GM23248 (cell line): ENCODE data around the gene HIP1. TPM values are rescaled to one million over a fixed set of nuclear protein-coding genes. Genes with fewer than 3 reads are reported as not detected.

Experiments used
- DNase-seq: peaks from one replicate; pipeline ENCODE4 v3.0.0-alpha.2; 2015
- H2AFZ ChIP-seq: fragments of 200-600 bp; sonication (generic); 2 replicates; pipeline ENCODE4 v1.6.1; 2016; ENCODE audit warnings: antibody characterized with exemption
- H3F3A ChIP-seq: fragments of 200-600 bp; sonication (generic); 2 replicates; pipeline ENCODE4 v1.6.1; 2016; ENCODE audit warnings: mild to moderate bottlenecking, antibody characterized with exemption, mixed run types; ENCODE audit not compliant: insufficient read depth
- H3K27ac ChIP-seq: fragments of 200-600 bp; sonication (generic); 2 replicates; pipeline ENCODE4 v1.5.1; 2016; ENCODE audit warnings: mild to moderate bottlenecking
- H3K27me3 ChIP-seq: fragments of 200-600 bp; sonication (generic); replicated peaks from 2 replicates; pipeline ENCODE4 v1.6.1; 2016; ENCODE audit warnings: mild to moderate bottlenecking; ENCODE audit not compliant: insufficient read depth
- H3K36me3 ChIP-seq: fragments of 200-600 bp; sonication (generic); 2 replicates; pipeline ENCODE4 v1.6.1; 2016; ENCODE audit warnings: low read depth, mild to moderate bottlenecking
- H3K4me1 ChIP-seq: fragments of 200-600 bp; sonication (generic); 2 replicates; pipeline ENCODE4 v1.6.1; 2016; ENCODE audit warnings: mild to moderate bottlenecking; ENCODE audit not compliant: insufficient read depth
- H3K4me2 ChIP-seq: fragments of 200-600 bp; sonication (generic); one replicate; pipeline ENCODE4 v1.6.1; 2016; ENCODE audit warnings: mild to moderate bottlenecking; ENCODE audit not compliant: unreplicated experiment
- H3K4me3 ChIP-seq: fragments of 200-600 bp; sonication (generic); 2 replicates; pipeline ENCODE4 v1.5.1; 2016; ENCODE audit warnings: mild to moderate bottlenecking
- H3K79me2 ChIP-seq: fragments of 200-600 bp; sonication (generic); 2 replicates; pipeline ENCODE4 v1.6.1; 2016; ENCODE audit warnings: mild to moderate bottlenecking; ENCODE audit not compliant: insufficient read depth
- H3K9ac ChIP-seq: fragments of 200-600 bp; sonication (generic); 2 replicates; pipeline ENCODE4 v1.6.1; 2016; ENCODE audit warnings: mild to moderate bottlenecking
- H3K9me2 ChIP-seq: fragments of 200-600 bp; sonication (generic); 2 replicates; pipeline ENCODE4 v1.6.1; 2016; ENCODE audit warnings: mixed run types, mild to moderate bottlenecking, moderate library complexity; ENCODE audit not compliant: insufficient read depth
- H3K9me3 ChIP-seq: fragments of 200-600 bp; sonication (generic); one replicate; pipeline ENCODE4 v1.6.1; 2017; ENCODE audit warnings: low read depth
- H4K20me1 ChIP-seq: fragments of 200-600 bp; sonication (generic); 2 replicates; pipeline ENCODE4 v1.6.0; 2016; ENCODE audit not compliant: insufficient read depth
- EZH2 ChIP-seq: fragments of 200-600 bp; sonication (generic); IDR thresholded peaks from 2 replicates; pipeline ENCODE4 v1.6.1; 2018; ENCODE audit warnings: antibody characterized with exemption, mild to moderate bottlenecking; ENCODE audit not compliant: insufficient read depth, poor library complexity, severe bottlenecking
- EZH2phosphoT487 ChIP-seq: fragments of 200-600 bp; sonication (generic); IDR thresholded peaks from 2 replicates; pipeline ENCODE4 v1.6.1; 2018; ENCODE audit warnings: antibody characterized with exemption, moderate library complexity, mild to moderate bottlenecking, low read depth; ENCODE audit not compliant: insufficient read depth
- WGBS, 2 experiments: methylation state at CpG; one replicate each; pipeline ENCODE4 v1.1.6; 2015 to 2017; ENCODE audit warnings: low lambda C conversion rate in 2 of 2, low coverage in 1 of 2; ENCODE audit errors: missing lambda C conversion rate in 2 of 2; 5-methylcytosine and 5-hydroxymethylcytosine counted together
- in situ Hi-C: fragments of 300-500 bp; cut with MboI; formaldehyde crosslinking; loops from 2 replicates; pipeline ENCODE4 v1.15.0; 2020
- polyA plus RNA-seq: library from polyadenylated mRNA; unstranded; fragments of >200 nt; fragmentation: Nextera tagmentation; extraction: Ambion mirVana; gene quantifications from 2 replicates; pipeline ENCODE4 v1.2.1, GENCODE V29; 2016
- total RNA-seq: library from RNA; depleted of rRNA; stranded (reverse); fragments of >200 nt; shearing (Covaris generic); gene quantifications from 2 replicates; pipeline ENCODE4 v1.2.3, GENCODE V29; 2014

The HIP1 gene
- total and polyA plus RNA-seq, 2 experiments from 2014 or later = 6.1 to 13.6 TPM

- Histone ChIP-seq H3K9me2 (no peaks in the 10 kb centered on the region), H3K27ac (peak overlapping the region; percentile 42), H3K9ac (peak overlapping the region; percentile 76), H2AFZ (peak overlapping the region; percentile 86), H3K27me3 (no peaks in the 10 kb centered on the region), H3K4me1 (peaks cover 6% of the 10 kb centered on the region), H3K4me2 (peak overlapping the region; percentile 45), H3F3A (peaks cover 6% of the 10 kb centered on the region), H3K79me2 (peaks cover 29% of the 10 kb centered on the region), H3K36me3 (no peaks in the 10 kb centered on the region), H3K9me3 (no peaks in the 10 kb centered on the region), H4K20me1 (no peaks in the 10 kb centered on the region), H3K4me3 (peak overlapping the region; percentile 90)
- DNase-seq = peak; percentile 86
- TF ChIP-seq EZH2 = no peak
- no peak for TF ChIP-seq EZH2phosphoT487
- in situ Hi-C loops = no loop called here
- 52 to 56% methylated on average over 26 of the region's 26 CpGs for WGBS, 2 experiments
Measured at GRCh38 chr7:75739796-75740672, 1.3 kb upstream of the HIP1 start.

- peak; percentile 100 for DNase-seq
- peak overlapping the region; percentile 91 for H2AFZ ChIP-seq
- no peaks in the 10 kb centered on the region for H3K36me3 ChIP-seq
- peaks cover 14% of the 10 kb centered on the region for H3K4me1 ChIP-seq
- H3K4me2 ChIP-seq = peak overlapping the region; percentile 87
- peaks cover 14% of the 10 kb centered on the region for H3F3A ChIP-seq
- peak overlapping the region; percentile 90 for H3K4me3 ChIP-seq
- H3K9ac ChIP-seq = peak overlapping the region; percentile 82
- H3K9me3 ChIP-seq = no peaks in the 10 kb centered on the region
- no peaks in the 10 kb centered on the region for H3K27me3 ChIP-seq
- no peaks in the 10 kb centered on the region for H4K20me1 ChIP-seq
- WGBS, 2 experiments = 1 to 3% methylated on average over 18 to 61 of the region's 89 CpGs
- TF ChIP-seq EZH2 = no peak
- no peak for TF ChIP-seq EZH2phosphoT487
- peaks cover 29% of the 10 kb centered on the region for H3K79me2 ChIP-seq
- H3K9me2 ChIP-seq = no peaks in the 10 kb centered on the region
- peak overlapping the region; percentile 42 for H3K27ac ChIP-seq
- in situ Hi-C loops = no loop called here
Measured at GRCh38 chr7:75738975-75739795, 444 bp upstream of the HIP1 start.

- WGBS, 2 experiments = 2 to 4% methylated on average over 10 to 18 of the region's 18 CpGs
- Histone ChIP-seq H2AFZ (peak overlapping the region; percentile 91), H3K79me2 (peaks cover 29% of the 10 kb centered on the region), H3K4me2 (peak overlapping the region; percentile 87), H3K36me3 (no peaks in the 10 kb centered on the region), H3K9me2 (no peaks in the 10 kb centered on the region), H3K9me3 (no peaks in the 10 kb centered on the region), H3K27ac (peak overlapping the region; percentile 23; the same call in 1 of the 2 replicates), H3F3A (peaks cover 23% of the 10 kb centered on the region), H3K4me1 (peaks cover 20% of the 10 kb centered on the region), H3K4me3 (peak overlapping the region; percentile 90), H3K9ac (peak overlapping the region; percentile 82), H4K20me1 (no peaks in the 10 kb centered on the region), H3K27me3 (no peaks in the 10 kb centered on the region)
- in situ Hi-C loops = no loop called here
- DNase-seq = peak; percentile 53
- no peak for TF ChIP-seq EZH2
- TF ChIP-seq EZH2phosphoT487 = no peak
Measured at GRCh38 chr7:75737856-75738603, 711 bp downstream of the HIP1 start.
